Panc1 (cell line): ENCODE results near the gene GNAT1. TPM values are rescaled to one million over a fixed set of nuclear protein-coding genes. Genes with fewer than 3 reads are reported as not detected.
A peak's percentile ranks its signal among the peaks of the same experiment; 100 is the strongest.

Source experiments
- ATAC-seq: fragments of 200-7000 bp; cut with Tn5 transposase; 2 replicates; pipeline ENCODE4 v1.9.1; 2020; ENCODE audit warnings: mild to moderate bottlenecking, moderate library complexity
- BruUV-seq: library from RNA; stranded (reverse); fragments of 400-500 nt; replicated peaks from 2 replicates; lab custom pipeline; 2021; lab: Mats Ljungman, UMichigan
- CTCF ChIA-PET: fragments of 300-600 bp; sonication (Branson Sonifier 250); formaldehyde crosslinking; loops from one replicate; lab custom pipeline; 2022; ENCODE audit warnings: antibody characterized with exemption; lab: Charles Lee
- POLR2A ChIA-PET: fragments of 300-600 bp; sonication (Branson Sonifier 250); formaldehyde crosslinking; loops from one replicate; lab custom pipeline; 2022; ENCODE audit warnings: antibody characterized with exemption; lab: Charles Lee
- DNase-seq: peaks from one replicate; pipeline ENCODE4 v3.0.0-alpha.2; 2010; ENCODE audit warnings: low read depth, low spot score
- H3K27ac ChIP-seq: 2 replicates; pipeline ENCODE4 v1.5.1; 2011; ENCODE audit warnings: mild to moderate bottlenecking, low read length, inconsistent platforms
- H3K27me3 ChIP-seq: fragments of 200-500 bp; sonication (Bioruptor generic); 2 replicates; pipeline ENCODE4 v1.6.0; 2014; ENCODE audit warnings: low read length, inconsistent platforms; ENCODE audit not compliant: control insufficient read depth, insufficient read depth
- H3K36me3 ChIP-seq: fragments of 200-500 bp; sonication (Bioruptor generic); 2 replicates; pipeline ENCODE4 v1.5.1; 2014; ENCODE audit warnings: inconsistent platforms, mild to moderate bottlenecking, low read length, moderate library complexity; ENCODE audit not compliant: control insufficient read depth, insufficient read depth
- H3K4me1 ChIP-seq: 2 replicates; pipeline ENCODE4 v1.5.1; 2011; ENCODE audit warnings: inconsistent platforms, mild to moderate bottlenecking, low read length, moderate library complexity; ENCODE audit not compliant: control insufficient read depth, insufficient read depth
- H3K4me3 ChIP-seq, 2 experiments: 2 replicates each; pipeline ENCODE4 v1.5.1; 2011 to 2012; ENCODE audit warnings: low read depth in 2 of 2, low read length in 2 of 2, mild to moderate bottlenecking in 2 of 2, inconsistent platforms in 1 of 2, moderate library complexity in 1 of 2
- H3K9me3 ChIP-seq: fragments of 200-500 bp; sonication (Bioruptor generic); 2 replicates; pipeline ENCODE4 v1.5.1; 2014; ENCODE audit warnings: low read depth, mild to moderate bottlenecking, inconsistent platforms, low read length, moderate library complexity; ENCODE audit not compliant: control insufficient read depth, insufficient read depth
- CTCF ChIP-seq: fragments of 450-650 bp; IDR thresholded peaks from 2 replicates; pipeline ENCODE4 v1.5.1; 2017; ENCODE audit warnings: mild to moderate bottlenecking
- POLR2AphosphoS5 ChIP-seq: IDR thresholded peaks from 2 replicates; pipeline ENCODE4 v1.6.1; 2012; ENCODE audit warnings: mild to moderate bottlenecking, low read depth, low read length, moderate library complexity
- SIN3A ChIP-seq: IDR thresholded peaks from 2 replicates; pipeline ENCODE4 v1.6.1; 2012; ENCODE audit warnings: low read depth, mild to moderate bottlenecking, low read length, moderate library complexity, borderline replicate concordance; ENCODE audit not compliant: insufficient read depth
- TCF7L2 ChIP-seq: IDR thresholded peaks from 2 replicates; pipeline ENCODE4 v1.6.1; 2011; ENCODE audit warnings: mild to moderate bottlenecking, low read depth, low read length, inconsistent platforms
- in situ Hi-C: cut with HindIII; loops from 2 replicates; pipeline ENCODE4 v1.10.0; 2016; ENCODE audit warnings: low sequenced_read_pairs, low pct_unique_long_range_greater_than_20kb
- intact Hi-C: fragments of 100-400 bp; cut with micrococcal nuclease; formaldehyde crosslinking; loops from one replicate; pipeline ENCODE4 v1.10.0; 2022; ENCODE audit not compliant: unreplicated experiment
- total RNA-seq: library from RNA; stranded (reverse); gene quantifications from one replicate; pipeline ENCODE4 v1.2.1, GENCODE V29; 2021; ENCODE audit not compliant: unreplicated experiment
- TF ChIP-seq, protein P1 (sequence below), 2 experiments: IDR thresholded peaks; 2 replicates each; pipeline ENCODE4 v1.6.1; 2011 to 2012; ENCODE audit warnings: low read depth in 2 of 2, control low read depth in 1 of 2, low read length in 1 of 2, mild to moderate bottlenecking in 1 of 2, moderate library complexity in 1 of 2; ENCODE audit not compliant: insufficient read depth in 1 of 2

The GNAT1 gene
- total RNA-seq, 1 experiment from 2014 or later = not detected

- BruUV-seq = no TSS peak
- in situ Hi-C loops (no loop called here), intact Hi-C loops (no loop called here)
- peak overlapping the region; percentile 82 for H3K27ac ChIP-seq
- peak; percentile 22; the same call in 1 of the 2 replicates for ATAC-seq
- no peak overlapping the region for H3K4me3 ChIP-seq
- H3K4me1 ChIP-seq = peaks cover 71% of the 10 kb centered on the region
- no peaks in the 10 kb centered on the region for H3K9me3 ChIP-seq
- TF ChIP-seq POLR2AphosphoS5 = no peak
- TF ChIP-seq, protein P1, sequence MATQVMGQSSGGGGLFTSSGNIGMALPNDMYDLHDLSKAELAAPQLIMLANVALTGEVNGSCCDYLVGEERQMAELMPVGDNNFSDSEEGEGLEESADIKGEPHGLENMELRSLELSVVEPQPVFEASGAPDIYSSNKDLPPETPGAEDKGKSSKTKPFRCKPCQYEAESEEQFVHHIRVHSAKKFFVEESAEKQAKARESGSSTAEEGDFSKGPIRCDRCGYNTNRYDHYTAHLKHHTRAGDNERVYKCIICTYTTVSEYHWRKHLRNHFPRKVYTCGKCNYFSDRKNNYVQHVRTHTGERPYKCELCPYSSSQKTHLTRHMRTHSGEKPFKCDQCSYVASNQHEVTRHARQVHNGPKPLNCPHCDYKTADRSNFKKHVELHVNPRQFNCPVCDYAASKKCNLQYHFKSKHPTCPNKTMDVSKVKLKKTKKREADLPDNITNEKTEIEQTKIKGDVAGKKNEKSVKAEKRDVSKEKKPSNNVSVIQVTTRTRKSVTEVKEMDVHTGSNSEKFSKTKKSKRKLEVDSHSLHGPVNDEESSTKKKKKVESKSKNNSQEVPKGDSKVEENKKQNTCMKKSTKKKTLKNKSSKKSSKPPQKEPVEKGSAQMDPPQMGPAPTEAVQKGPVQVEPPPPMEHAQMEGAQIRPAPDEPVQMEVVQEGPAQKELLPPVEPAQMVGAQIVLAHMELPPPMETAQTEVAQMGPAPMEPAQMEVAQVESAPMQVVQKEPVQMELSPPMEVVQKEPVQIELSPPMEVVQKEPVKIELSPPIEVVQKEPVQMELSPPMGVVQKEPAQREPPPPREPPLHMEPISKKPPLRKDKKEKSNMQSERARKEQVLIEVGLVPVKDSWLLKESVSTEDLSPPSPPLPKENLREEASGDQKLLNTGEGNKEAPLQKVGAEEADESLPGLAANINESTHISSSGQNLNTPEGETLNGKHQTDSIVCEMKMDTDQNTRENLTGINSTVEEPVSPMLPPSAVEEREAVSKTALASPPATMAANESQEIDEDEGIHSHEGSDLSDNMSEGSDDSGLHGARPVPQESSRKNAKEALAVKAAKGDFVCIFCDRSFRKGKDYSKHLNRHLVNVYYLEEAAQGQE (IDR thresholded peaks at IDR 0.05; ENCODE audit: insufficient read depth in 1 of 2, low read depth in 2 of 2, low read length in 1 of 2) = no peak
- TF ChIP-seq TCF7L2 = no peak
- no peak for TF ChIP-seq SIN3A
- no peak for TF ChIP-seq CTCF
- H3K27me3 ChIP-seq = no peaks in the 10 kb centered on the region
- ChIA-PET POLR2A (no interaction called here), CTCF (no interaction called here)
- no peak for DNase-seq
- H3K36me3 ChIP-seq = no peaks in the 10 kb centered on the region; the same call in 1 of the 2 replicates
Observed at GRCh38 chr3:50170689-50171088, 20.7 kb upstream of the GNAT1 start.

GRCh38 chr3:50171540-50172301 lies 19.7 kb upstream of the GNAT1 start:
- ChIA-PET POLR2A (no interaction called here), CTCF (interaction anchor here (0.6 kb wide), 2 partner anchors 46 to 242 kb away, joined by 3 to 6 read pairs; partner anchors contain the start of gene MON1A)
- no peak overlapping the region for H3K4me3 ChIP-seq
- TF ChIP-seq TCF7L2 (peak; percentile 97), SIN3A (no peak)
- intact Hi-C loops (no loop called here), in situ Hi-C loops (no loop called here)
- no peaks in the 10 kb centered on the region for H3K9me3 ChIP-seq
- no peaks in the 10 kb centered on the region for H3K27me3 ChIP-seq
- no peak for ATAC-seq
- H3K36me3 ChIP-seq = no peaks in the 10 kb centered on the region; the same call in 1 of the 2 replicates
- no TSS peak for BruUV-seq
- DNase-seq = no peak
- H3K4me1 ChIP-seq = peaks cover 65% of the 10 kb centered on the region
- peak overlapping the region; percentile 61 for H3K27ac ChIP-seq
